ES-I3 (cell line): ENCODE results near the gene LHPP.

Experiments
- H3K36me3 ChIP-seq: 2 replicates; pipeline ENCODE4 v1.6.1; 2013; ENCODE audit warnings: mild to moderate bottlenecking, low read length, control low read depth, moderate library complexity; ENCODE audit not compliant: insufficient read depth
- H3K4me1 ChIP-seq: 2 replicates; pipeline ENCODE4 v1.6.1; 2013; ENCODE audit warnings: mild to moderate bottlenecking, control low read depth, low read length; ENCODE audit not compliant: insufficient read depth
- H3K9ac ChIP-seq: 2 replicates; pipeline ENCODE4 v1.6.1; 2013; ENCODE audit warnings: low read depth, mild to moderate bottlenecking, low read length, moderate library complexity
- H3K9me3 ChIP-seq: 2 replicates; pipeline ENCODE4 v1.6.1; 2013; ENCODE audit warnings: mild to moderate bottlenecking, low read length, moderate library complexity; ENCODE audit not compliant: control insufficient read depth, insufficient read depth

The LHPP gene

GRCh38 chr10:124472071-124472470 is 10.4 kb downstream of the LHPP start:
- peaks cover 17% of the 10 kb centered on the region for H3K4me1 ChIP-seq
- H3K36me3 ChIP-seq = no peaks in the 10 kb centered on the region
- H3K9ac ChIP-seq = no peak overlapping the region
- no peaks in the 10 kb centered on the region for H3K9me3 ChIP-seq

- peaks cover 22% of the 10 kb centered on the region for H3K4me1 ChIP-seq
- H3K9me3 ChIP-seq = no peaks in the 10 kb centered on the region
- no peak overlapping the region for H3K9ac ChIP-seq
- H3K36me3 ChIP-seq = no peaks in the 10 kb centered on the region
Measured at GRCh38 chr10:124473070-124473469, 11.4 kb downstream of the LHPP start.

GRCh38 chr10:124474514-124475070 is 13.0 kb downstream of the LHPP start:
- Histone ChIP-seq H3K4me1 (peaks cover 23% of the 10 kb centered on the region), H3K9ac (no peak overlapping the region), H3K9me3 (no peaks in the 10 kb centered on the region), H3K36me3 (no peaks in the 10 kb centered on the region)

- Histone ChIP-seq H3K4me1 (peaks cover 11% of the 10 kb centered on the region; the same call in 1 of the 2 replicates), H3K9me3 (no peaks in the 10 kb centered on the region), H3K9ac (no peak overlapping the region), H3K36me3 (no peaks in the 10 kb centered on the region)
Measured at GRCh38 chr10:124476043-124476725, 14.6 kb downstream of the LHPP start.

GRCh38 chr10:124477614-124478363 is 16.2 kb downstream of the LHPP start:
- Histone ChIP-seq H3K4me1 (peaks cover 16% of the 10 kb centered on the region), H3K36me3 (no peaks in the 10 kb centered on the region)

GRCh38 chr10:124478515-124478914 is 16.9 kb downstream of the LHPP start:
- Histone ChIP-seq H3K36me3 (no peaks in the 10 kb centered on the region), H3K4me1 (peaks cover 16% of the 10 kb centered on the region), H3K9me3 (no peaks in the 10 kb centered on the region), H3K9ac (no peak overlapping the region)

More at GRCh38 chr10:124477614-124478363, 16.2 kb downstream of the LHPP start:
- no peak overlapping the region for H3K9ac ChIP-seq
- H3K9me3 ChIP-seq = no peaks in the 10 kb centered on the region

- peaks cover 3% of the 10 kb centered on the region; the same call in 1 of the 2 replicates for H3K36me3 ChIP-seq
- H3K9ac ChIP-seq = no peak overlapping the region
- peaks cover 16% of the 10 kb centered on the region for H3K4me1 ChIP-seq
- no peaks in the 10 kb centered on the region for H3K9me3 ChIP-seq
Measured at GRCh38 chr10:124480860-124481259, 19.2 kb downstream of the LHPP start.

- Histone ChIP-seq H3K36me3 (peaks cover 5% of the 10 kb centered on the region; the same call in 1 of the 2 replicates), H3K9ac (no peak overlapping the region), H3K9me3 (no peaks in the 10 kb centered on the region; the same call in 1 of the 2 replicates), H3K4me1 (peaks cover 16% of the 10 kb centered on the region)
Measured at GRCh38 chr10:124481717-124482116, 20.1 kb downstream of the LHPP start.

GRCh38 chr10:124482236-124482800 is 20.7 kb downstream of the LHPP start:
- peaks cover 8% of the 10 kb centered on the region; the same call in 1 of the 2 replicates for H3K36me3 ChIP-seq
- H3K4me1 ChIP-seq = peaks cover 14% of the 10 kb centered on the region
- H3K9me3 ChIP-seq = no peaks in the 10 kb centered on the region; the same call in 1 of the 2 replicates
- H3K9ac ChIP-seq = no peak overlapping the region

- H3K9ac ChIP-seq = no peak overlapping the region
- H3K36me3 ChIP-seq = peaks cover 8% of the 10 kb centered on the region; the same call in 1 of the 2 replicates
- peaks cover 11% of the 10 kb centered on the region for H3K4me1 ChIP-seq
- no peaks in the 10 kb centered on the region; the same call in 1 of the 2 replicates for H3K9me3 ChIP-seq
Measured at GRCh38 chr10:124482876-124483275, 21.3 kb downstream of the LHPP start.

- H3K36me3 ChIP-seq = peaks cover 8% of the 10 kb centered on the region; the same call in 1 of the 2 replicates
Measured at GRCh38 chr10:124484031-124484430, 22.4 kb downstream of the LHPP start.

GRCh38 chr10:124484661-124485060 is 23.0 kb downstream of the LHPP start:
- peaks cover 5% of the 10 kb centered on the region; the same call in 1 of the 2 replicates for H3K4me1 ChIP-seq
- peaks cover 8% of the 10 kb centered on the region; the same call in 1 of the 2 replicates for H3K36me3 ChIP-seq
- no peak overlapping the region for H3K9ac ChIP-seq
- H3K9me3 ChIP-seq = no peaks in the 10 kb centered on the region; the same call in 1 of the 2 replicates

More at GRCh38 chr10:124484031-124484430, 22.4 kb downstream of the LHPP start:
- peaks cover 5% of the 10 kb centered on the region; the same call in 1 of the 2 replicates for H3K4me1 ChIP-seq
- no peak overlapping the region for H3K9ac ChIP-seq
- H3K9me3 ChIP-seq = no peaks in the 10 kb centered on the region; the same call in 1 of the 2 replicates

- H3K4me1 ChIP-seq = peaks cover 4% of the 10 kb centered on the region; the same call in 1 of the 2 replicates
- H3K9me3 ChIP-seq = no peaks in the 10 kb centered on the region; the same call in 1 of the 2 replicates
- no peak overlapping the region for H3K9ac ChIP-seq
- peaks cover 8% of the 10 kb centered on the region; the same call in 1 of the 2 replicates for H3K36me3 ChIP-seq
Measured at GRCh38 chr10:124486635-124487034, 25.0 kb downstream of the LHPP start.

- Histone ChIP-seq H3K4me1 (no peaks in the 10 kb centered on the region; the same call in 1 of the 2 replicates), H3K36me3 (peaks cover 8% of the 10 kb centered on the region; the same call in 1 of the 2 replicates), H3K9me3 (no peaks in the 10 kb centered on the region; the same call in 1 of the 2 replicates), H3K9ac (no peak overlapping the region)
Measured at GRCh38 chr10:124491105-124491504, 29.5 kb downstream of the LHPP start.
